Activated CD4-positive, alpha-beta T cell treated with anti-CD3 and anti-CD28 coated beads for 36 hours (primary cell): ENCODE data around the gene FAM47E. TPM values are rescaled to one million over a fixed set of nuclear protein-coding genes. Genes with fewer than 3 reads are reported as not detected.

Experiments used
- ATAC-seq: fragments of 200-7000 bp; cut with Tn5 transposase; one replicate; pipeline ENCODE4 v1.10.0; 2021; ENCODE audit warnings: mild to moderate bottlenecking, moderate library complexity
- CTCF ChIA-PET: fragments of 350-600 bp; sonication (Branson Sonifier 250); formaldehyde crosslinking; loops from one replicate; lab custom pipeline; 2021; ENCODE audit warnings: antibody characterized with exemption; lab: Charles Lee
- POLR2A ChIA-PET: fragments of 350-600 bp; sonication (Branson Sonifier 250); formaldehyde crosslinking; loops from one replicate; lab custom pipeline; 2021; ENCODE audit warnings: antibody characterized with exemption, inconsistent platforms; lab: Charles Lee
- DNase-seq: peaks from one replicate; pipeline ENCODE4 v3.0.0-alpha.2; 2020
- H3K27ac Mint-ChIP-seq: one replicate; pipeline ENCODE4 v1.8.0; 2021; ENCODE audit warnings: mixed read lengths
- H3K27me3 Mint-ChIP-seq: one replicate; pipeline ENCODE4 v1.8.0; 2021; ENCODE audit warnings: mixed read lengths
- H3K36me3 Mint-ChIP-seq: one replicate; pipeline ENCODE4 v1.8.0; 2021; ENCODE audit warnings: low read depth, mixed read lengths
- H3K4me1 Mint-ChIP-seq: one replicate; pipeline ENCODE4 v1.8.0; 2021; ENCODE audit warnings: mixed read lengths
- H3K4me3 Mint-ChIP-seq: one replicate; pipeline ENCODE4 v1.8.0; 2021; ENCODE audit warnings: mild to moderate bottlenecking, moderate library complexity, mixed read lengths
- H3K9me3 Mint-ChIP-seq: one replicate; pipeline ENCODE4 v1.8.0; 2021; ENCODE audit warnings: low read depth, mixed read lengths
- intact Hi-C, 2 experiments: fragments of 100-400 bp; cut with DNase I in 1 of 2; cut with micrococcal nuclease in 1 of 2; formaldehyde crosslinking; loops; one replicate each; pipeline versions ENCODE4 v1.14.2 to v1.15.1; 2022 to 2024; cut with DNase I, micrococcal nuclease
- total RNA-seq, 2 experiments: library from RNA; stranded (reverse); gene quantifications; one replicate each; pipeline ENCODE4 v1.2.3, GENCODE V29; 2021

Gene FAM47E
- total RNA-seq, 2 experiments from 2014 or later = not detected

DNA sequence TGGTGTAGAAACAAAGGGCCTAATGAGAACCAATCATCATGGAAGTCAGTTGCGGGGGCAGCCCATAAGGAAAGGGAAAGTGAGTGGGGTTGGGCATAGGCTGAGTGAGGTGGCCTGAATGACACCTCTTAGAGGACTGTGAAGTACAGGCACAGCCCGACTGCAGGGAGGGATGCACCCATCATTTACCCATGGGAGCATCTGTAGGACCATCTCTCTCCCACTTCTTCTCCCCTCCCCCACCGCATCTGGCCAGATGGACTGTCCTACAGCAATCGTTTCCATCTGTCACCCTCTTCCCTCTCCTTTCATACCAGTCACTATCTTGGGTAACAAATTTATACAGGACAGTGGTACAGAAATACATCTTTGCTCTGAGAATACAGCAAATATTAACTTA is 59.2 kb downstream of the FAM47E start:
- POLR2A ChIA-PET = no interaction called here
- intact Hi-C loops = no loop called here

GRCh38 chr4:76311896-76312331 is 60.4 kb downstream of the FAM47E start:
- no peak overlapping the region for H3K27ac Mint-ChIP-seq
- no peak for ATAC-seq
- POLR2A ChIA-PET = no interaction called here

More for the DNA sequence above, 59.2 kb downstream of the FAM47E start:
- CTCF ChIA-PET = no interaction called here
- ATAC-seq (no peak), DNase-seq (no peak)
- Mint-ChIP-seq H3K4me1 (peaks cover 2% of the 10 kb centered on the region), H3K36me3 (no peaks in the 10 kb centered on the region), H3K9me3 (peaks cover 3% of the 10 kb centered on the region), H3K27ac (no peak overlapping the region), H3K4me3 (no peak overlapping the region), H3K27me3 (peaks cover 27% of the 10 kb centered on the region)

GRCh38 chr4:76312457-76312856 is 60.9 kb downstream of the FAM47E start:
- DNase-seq (no peak), ATAC-seq (no peak)
- H3K9me3 Mint-ChIP-seq = peaks cover 13% of the 10 kb centered on the region
- no peak overlapping the region for H3K4me3 Mint-ChIP-seq
- ChIA-PET POLR2A (no interaction called here), CTCF (interaction anchor here (1.4 kb wide), 1 partner anchor 66 kb away, joined by 4 read pairs; no protein-coding TSS in a partner anchor)
- H3K27ac Mint-ChIP-seq = no peak overlapping the region
- peaks cover 5% of the 10 kb centered on the region for H3K36me3 Mint-ChIP-seq
- peaks cover 31% of the 10 kb centered on the region for H3K27me3 Mint-ChIP-seq
- H3K4me1 Mint-ChIP-seq = no peaks in the 10 kb centered on the region
- intact Hi-C loops = no loop called here

More at GRCh38 chr4:76311896-76312331, 60.4 kb downstream of the FAM47E start:
- no peak for DNase-seq
- intact Hi-C loops = no loop called here
- no peaks in the 10 kb centered on the region for H3K4me1 Mint-ChIP-seq
- H3K4me3 Mint-ChIP-seq = no peak overlapping the region
- H3K9me3 Mint-ChIP-seq = peaks cover 11% of the 10 kb centered on the region
- peaks cover 3% of the 10 kb centered on the region for H3K36me3 Mint-ChIP-seq
- CTCF ChIA-PET = no interaction called here
- peaks cover 31% of the 10 kb centered on the region for H3K27me3 Mint-ChIP-seq

DNA sequence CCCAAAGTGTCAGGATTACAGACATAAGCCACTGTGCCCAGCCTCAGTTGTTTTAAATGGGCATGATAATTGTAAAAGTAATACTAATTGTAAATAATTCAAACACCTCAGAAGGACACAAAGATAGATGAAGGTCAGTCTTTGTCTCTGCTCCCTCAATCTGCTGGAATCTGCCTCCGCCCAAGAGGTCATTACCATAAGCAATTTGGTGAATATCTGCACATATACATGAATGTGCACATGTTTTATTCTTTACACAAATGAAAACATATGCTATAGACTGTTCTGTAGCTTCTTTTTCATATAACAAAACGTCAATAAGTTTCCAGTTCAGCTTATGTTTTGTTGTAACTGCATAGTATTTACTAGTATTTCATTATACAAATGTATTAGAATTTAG is 62.0 kb downstream of the FAM47E start:
- Mint-ChIP-seq H3K4me3 (no peak overlapping the region), H3K27ac (no peak overlapping the region), H3K27me3 (peaks cover 25% of the 10 kb centered on the region), H3K36me3 (peaks cover 5% of the 10 kb centered on the region), H3K4me1 (no peaks in the 10 kb centered on the region), H3K9me3 (peaks cover 16% of the 10 kb centered on the region)
- CTCF ChIA-PET = interaction anchor here (0.8 to 1.4 kb wide), 2 partner anchors 32 to 64 kb away, joined by 4 read pairs; no protein-coding TSS in a partner anchor
- POLR2A ChIA-PET = no interaction called here
- ATAC-seq (no peak), DNase-seq (no peak)
- intact Hi-C loops = no loop called here

GRCh38 chr4:76315267-76315918 is 63.9 kb downstream of the FAM47E start:
- CTCF ChIA-PET = no interaction called here
- intact Hi-C loops = no loop called here
- no peak overlapping the region for H3K4me3 Mint-ChIP-seq
- POLR2A ChIA-PET = no interaction called here
- H3K27ac Mint-ChIP-seq = no peak overlapping the region
- no peak for ATAC-seq
- peaks cover 26% of the 10 kb centered on the region for H3K9me3 Mint-ChIP-seq
- H3K27me3 Mint-ChIP-seq = peaks cover 20% of the 10 kb centered on the region
- DNase-seq = no peak
- H3K4me1 Mint-ChIP-seq = no peaks in the 10 kb centered on the region
- H3K36me3 Mint-ChIP-seq = peaks cover 5% of the 10 kb centered on the region

- peaks cover 5% of the 10 kb centered on the region for H3K36me3 Mint-ChIP-seq
- intact Hi-C loops = no loop called here
- no peak for DNase-seq
- no peak overlapping the region for H3K27ac Mint-ChIP-seq
- CTCF ChIA-PET = interaction anchor here (0.6 to 1.4 kb wide), 3 partner anchors 10 to 549 kb away, joined by 3 read pairs; partner anchors contain the start of gene STBD1
- peaks cover 21% of the 10 kb centered on the region for H3K27me3 Mint-ChIP-seq
- ATAC-seq = no peak
- H3K4me3 Mint-ChIP-seq = no peak overlapping the region
- POLR2A ChIA-PET = no interaction called here
- H3K4me1 Mint-ChIP-seq = no peaks in the 10 kb centered on the region
- H3K9me3 Mint-ChIP-seq = peaks cover 28% of the 10 kb centered on the region
Observed at GRCh38 chr4:76316131-76316530, 64.6 kb downstream of the FAM47E start.

- ChIA-PET CTCF (no interaction called here), POLR2A (no interaction called here)
- Mint-ChIP-seq H3K36me3 (peaks cover 5% of the 10 kb centered on the region), H3K9me3 (peaks cover 24% of the 10 kb centered on the region), H3K4me3 (no peak overlapping the region), H3K27me3 (peaks cover 6% of the 10 kb centered on the region), H3K27ac (no peak overlapping the region), H3K4me1 (no peaks in the 10 kb centered on the region)
- ATAC-seq (no peak), DNase-seq (no peak)
- intact Hi-C loops = no loop called here
Observed at GRCh38 chr4:76322236-76322635, 70.7 kb downstream of the FAM47E start.

GRCh38 chr4:76325072-76325471 is 73.6 kb downstream of the FAM47E start:
- H3K36me3 Mint-ChIP-seq = peaks cover 5% of the 10 kb centered on the region
- ChIA-PET POLR2A (no interaction called here), CTCF (interaction anchor here (1.0 to 2.1 kb wide), 3 partner anchors 10 to 145 kb away, joined by 3 to 5 read pairs (median 4); no protein-coding TSS in a partner anchor)
- no peak for ATAC-seq
- H3K4me3 Mint-ChIP-seq = no peak overlapping the region
- peaks cover 22% of the 10 kb centered on the region for H3K9me3 Mint-ChIP-seq
- intact Hi-C loops = no loop called here
- no peak for DNase-seq
- H3K4me1 Mint-ChIP-seq = no peaks in the 10 kb centered on the region
- no peak overlapping the region for H3K27ac Mint-ChIP-seq
- peaks cover 4% of the 10 kb centered on the region for H3K27me3 Mint-ChIP-seq

DNA sequence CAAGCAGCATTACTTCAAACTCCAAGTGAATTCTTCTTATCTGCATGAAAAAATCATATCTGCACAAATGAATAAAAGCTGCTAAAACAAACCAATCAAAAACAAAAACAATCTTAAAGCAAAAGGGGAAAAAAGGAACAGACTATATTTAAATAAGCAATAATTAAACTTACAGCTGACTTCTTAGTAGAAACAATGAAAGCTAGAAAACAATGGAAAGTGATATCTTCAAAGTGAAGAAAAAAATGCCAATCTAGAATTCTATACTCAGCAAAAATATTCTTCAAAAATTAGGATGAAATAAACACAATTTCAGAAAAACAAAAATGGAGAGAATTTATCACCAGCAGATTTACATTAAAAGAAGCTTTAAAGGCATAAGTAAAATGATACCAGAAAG is 75.0 kb downstream of the FAM47E start:
- POLR2A ChIA-PET = no interaction called here
- peaks cover 17% of the 10 kb centered on the region for H3K9me3 Mint-ChIP-seq
- no peaks in the 10 kb centered on the region for H3K4me1 Mint-ChIP-seq
- intact Hi-C loops = no loop called here
- peaks cover 5% of the 10 kb centered on the region for H3K36me3 Mint-ChIP-seq
- no peak for ATAC-seq
- H3K4me3 Mint-ChIP-seq = no peak overlapping the region
- CTCF ChIA-PET = interaction anchor here (0.7 to 1.9 kb wide), 2 partner anchors 61 to 146 kb away, joined by 3 to 8 read pairs; no protein-coding TSS in a partner anchor
- no peak for DNase-seq
- H3K27ac Mint-ChIP-seq = no peak overlapping the region
- H3K27me3 Mint-ChIP-seq = no peaks in the 10 kb centered on the region

Other genes with a start within 250 kb of the FAM47E start
- gene CXCL9, start 244.2 kb upstream of the FAM47E start, total RNA-seq = under 1 TPM; 0.23 to 0.33 TPM
- gene CXCL10, start 228.2 kb upstream of the FAM47E start, total RNA-seq = 1 to 10 TPM; 1.0 to 1.1 TPM
- gene CXCL11, start 215.7 kb upstream of the FAM47E start, total RNA-seq = under 1 TPM in 1 of 2 experiments, not detected in 1; 0.14 TPM
- not detected for gene ART3, start 177.0 kb upstream of the FAM47E start, total RNA-seq
- gene NUP54, start 103.3 kb upstream of the FAM47E start, total RNA-seq = 10 to 100 TPM; 58.2 to 67.3 TPM
- gene SCARB2, start 37.9 kb upstream of the FAM47E start, total RNA-seq = 1 to 10 TPM; 3.3 to 4.6 TPM
- under 1 TPM; 0.09 to 0.14 TPM for gene STBD1, start 55.0 kb downstream of the FAM47E start, total RNA-seq
- gene CCDC158, start 169.4 kb downstream of the FAM47E start, total RNA-seq = not detected
- under 1 TPM in 1 of 2 experiments, not detected in 1; 0.04 TPM for gene SHROOM3, start 183.5 kb downstream of the FAM47E start, total RNA-seq